PFSK-1 (cell line): ENCODE measurements around the gene TTC27.

Experiments used
- FOXP2 ChIP-seq: optimal IDR thresholded peaks from 2 replicates; pipeline ENCODE3; 2011; ENCODE audit warnings: borderline replicate concordance, control low read depth, inconsistent platforms; ENCODE audit not compliant: insufficient read depth; ENCODE audit errors: extremely low read length, extremely low read depth
- POLR2AphosphoS5 ChIP-seq: IDR thresholded peaks from 2 replicates; pipeline ENCODE4 v1.6.1; 2012; ENCODE audit warnings: low read depth, mild to moderate bottlenecking, control low read depth, low read length, moderate library complexity
- REST ChIP-seq, 2 experiments: IDR thresholded peaks; 2 replicates each; pipeline versions ENCODE4 v1.6.1 to v1.8.0; 2011 to 2012; ENCODE audit warnings: low read depth in 2 of 2, low read length in 2 of 2, control low read depth in 1 of 2, inconsistent platforms in 1 of 2, mild to moderate bottlenecking in 1 of 2, moderate library complexity in 1 of 2; ENCODE audit not compliant: insufficient read depth in 1 of 2
- SIN3A ChIP-seq: IDR thresholded peaks from 2 replicates; pipeline ENCODE4 v1.6.1; 2012; ENCODE audit warnings: mild to moderate bottlenecking, low read length, moderate library complexity, borderline replicate concordance; ENCODE audit not compliant: insufficient read depth
- TAF1 ChIP-seq: IDR thresholded peaks from 2 replicates; pipeline ENCODE4 v1.6.1; 2012; ENCODE audit warnings: low read length, control low read depth, borderline replicate concordance; ENCODE audit not compliant: insufficient read depth

Gene TTC27

GRCh38 chr2:32843699-32844098 lies 215.8 kb downstream of the TTC27 start:
- TF ChIP-seq SIN3A: no peak
- no peak for TF ChIP-seq REST (IDR thresholded peaks at IDR 0.05; ENCODE audit: insufficient read depth in 1 of 2, low read depth in 2 of 2, low read length in 2 of 2)
- no peak for TF ChIP-seq FOXP2
- TF ChIP-seq POLR2AphosphoS5: no peak
- no peak for TF ChIP-seq TAF1

- TF ChIP-seq POLR2AphosphoS5: no peak
- TF ChIP-seq TAF1: no peak
- no peak for TF ChIP-seq FOXP2
- no peak for TF ChIP-seq SIN3A
- TF ChIP-seq REST (IDR thresholded peaks at IDR 0.05; ENCODE audit: insufficient read depth in 1 of 2, low read depth in 2 of 2, low read length in 2 of 2): no peak
These were observed 216.4 kb downstream of the TTC27 start for GRCh38 chr2:32844253-32844652.

- TF ChIP-seq TAF1: no peak
These were observed 219.9 kb downstream of the TTC27 start for GRCh38 chr2:32847734-32848133.

- no peak for TF ChIP-seq SIN3A
- TF ChIP-seq TAF1: no peak
- TF ChIP-seq REST (IDR thresholded peaks at IDR 0.05; ENCODE audit: insufficient read depth in 1 of 2, low read depth in 2 of 2, low read length in 2 of 2): no peak
- TF ChIP-seq POLR2AphosphoS5: no peak
These were observed 221.8 kb downstream of the TTC27 start for GRCh38 chr2:32849456-32850194.

DNA sequence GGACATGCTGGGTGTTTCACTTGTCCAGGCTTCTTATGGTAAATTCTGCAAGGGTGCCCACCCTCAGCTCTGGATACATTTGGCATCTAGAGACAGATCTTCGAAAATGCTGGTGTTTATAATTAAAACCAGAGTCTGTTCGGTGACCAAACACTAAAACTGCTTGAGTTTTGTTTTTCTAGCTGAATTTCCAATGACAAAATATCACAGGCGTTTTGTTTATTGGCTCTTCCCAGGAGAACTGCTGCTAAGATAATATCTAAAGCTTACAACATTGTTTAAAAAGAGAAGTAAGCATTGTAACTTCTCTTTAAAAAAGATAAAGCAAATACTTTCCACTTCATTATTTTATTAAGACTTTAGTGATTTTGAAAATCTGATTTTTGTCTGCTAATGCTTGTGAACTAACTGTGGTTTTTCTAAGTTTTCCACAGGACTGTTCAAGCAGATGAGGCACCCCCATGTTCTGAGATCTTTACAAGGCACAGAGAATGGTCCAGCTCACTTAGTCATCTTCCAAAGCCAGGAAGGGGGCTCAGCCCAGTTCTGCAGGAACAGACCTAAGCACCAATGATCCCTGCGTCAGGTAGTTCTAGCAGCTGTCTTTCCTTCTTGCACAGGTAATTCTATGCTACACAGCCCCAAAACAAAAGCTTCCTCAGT lies 224.1 kb downstream of the TTC27 start:
- TF ChIP-seq REST (IDR thresholded peaks at IDR 0.05; ENCODE audit: insufficient read depth in 1 of 2, low read depth in 2 of 2, low read length in 2 of 2) (no peak), TAF1 (no peak), SIN3A (no peak), POLR2AphosphoS5 (no peak), FOXP2 (no peak)
